H7 (cell line): ENCODE results near the gene DOK4. TPM values are rescaled to one million over a fixed set of nuclear protein-coding genes. Genes with fewer than 3 reads are reported as not detected.
"Not testable (repeated sequence)": the region's sequence is repeated elsewhere in the genome, so short reads cannot be mapped to it uniquely, and the experiment has no call there.

ENCODE experiments used
- DNase-seq: peaks from one replicate; pipeline ENCODE4 v3.0.0; 2012
- H3K27me3 ChIP-seq: 2 replicates; pipeline ENCODE4 v1.6.0; 2011; ENCODE audit warnings: mild to moderate bottlenecking, low read length; ENCODE audit not compliant: control insufficient read depth, insufficient read depth
- H3K36me3 ChIP-seq: replicated peaks from 2 replicates; pipeline ENCODE4 v1.5.1; 2011; ENCODE audit warnings: low read length; ENCODE audit not compliant: control insufficient read depth, insufficient read depth
- H3K4me3 ChIP-seq: 2 replicates; pipeline ENCODE4 v1.5.1; 2011; ENCODE audit warnings: low read depth, mild to moderate bottlenecking, control low read depth, low read length, moderate library complexity; ENCODE audit not compliant: insufficient read depth
- total RNA-seq: library from RNA; depleted of rRNA; stranded (reverse); fragments of >200 nt; shearing (Covaris generic); gene quantifications from 2 replicates; pipeline ENCODE4 v1.2.3, GENCODE V29; 2014; rRNA removed

Gene DOK4
- total RNA-seq, 1 experiment from 2014 or later: 15.3 TPM

- not testable (repeated sequence) for H3K4me3 ChIP-seq, DNase-seq, H3K27me3 ChIP-seq, H3K36me3 ChIP-seq
These were observed 46.3 kb downstream of the DOK4 start for GRCh38 chr16:57439947-57440346.

GRCh38 chr16:57435838-57436237 lies 50.5 kb downstream of the DOK4 start:
- no peaks in the 10 kb centered on the region for H3K27me3 ChIP-seq
- DNase-seq: no peak
- H3K36me3 ChIP-seq: peaks cover 28% of the 10 kb centered on the region
- no peak overlapping the region for H3K4me3 ChIP-seq

- DNase-seq: no peak
- H3K27me3 ChIP-seq: no peaks in the 10 kb centered on the region
- no peak overlapping the region for H3K4me3 ChIP-seq
- peaks cover 35% of the 10 kb centered on the region for H3K36me3 ChIP-seq
These were observed 52.3 kb downstream of the DOK4 start for GRCh38 chr16:57434003-57434402.

GRCh38 chr16:57432989-57433388 lies 53.3 kb downstream of the DOK4 start:
- no peak for DNase-seq
- peaks cover 34% of the 10 kb centered on the region for H3K36me3 ChIP-seq

GRCh38 chr16:57432505-57432904 lies 53.8 kb downstream of the DOK4 start:
- Histone ChIP-seq H3K36me3 (peaks cover 34% of the 10 kb centered on the region), H3K27me3 (no peaks in the 10 kb centered on the region), H3K4me3 (no peak overlapping the region)
- DNase-seq: no peak

More at GRCh38 chr16:57432989-57433388, 53.3 kb downstream of the DOK4 start:
- Histone ChIP-seq H3K4me3 (no peak overlapping the region), H3K27me3 (no peaks in the 10 kb centered on the region)

- DNase-seq: no peak
- Histone ChIP-seq H3K4me3 (no peak overlapping the region), H3K36me3 (peaks cover 33% of the 10 kb centered on the region), H3K27me3 (no peaks in the 10 kb centered on the region)
These were observed 55.3 kb downstream of the DOK4 start for GRCh38 chr16:57430955-57431354.

GRCh38 chr16:57427824-57428223 lies 58.5 kb downstream of the DOK4 start:
- H3K4me3 ChIP-seq: no peak overlapping the region
- H3K36me3 ChIP-seq: peaks cover 23% of the 10 kb centered on the region
- no peaks in the 10 kb centered on the region for H3K27me3 ChIP-seq
- DNase-seq: no peak

- Histone ChIP-seq H3K4me3 (no peak overlapping the region), H3K27me3 (no peaks in the 10 kb centered on the region)
These were observed 59.0 kb downstream of the DOK4 start for GRCh38 chr16:57427307-57427706.

GRCh38 chr16:57426356-57426755 lies 59.9 kb downstream of the DOK4 start:
- H3K27me3 ChIP-seq: no peaks in the 10 kb centered on the region
- H3K4me3 ChIP-seq: no peak overlapping the region
- peaks cover 15% of the 10 kb centered on the region for H3K36me3 ChIP-seq
- DNase-seq: no peak

More at GRCh38 chr16:57427307-57427706, 59.0 kb downstream of the DOK4 start:
- no peak for DNase-seq
- H3K36me3 ChIP-seq: peaks cover 20% of the 10 kb centered on the region

GRCh38 chr16:57424583-57424982 lies 61.7 kb downstream of the DOK4 start:
- Histone ChIP-seq H3K4me3 (no peak overlapping the region), H3K27me3 (no peaks in the 10 kb centered on the region), H3K36me3 (peaks cover 3% of the 10 kb centered on the region)
- no peak for DNase-seq

- no peak for DNase-seq
- Histone ChIP-seq H3K27me3 (no peaks in the 10 kb centered on the region), H3K4me3 (no peak overlapping the region), H3K36me3 (no peaks in the 10 kb centered on the region)
These were observed 63.1 kb downstream of the DOK4 start for GRCh38 chr16:57423152-57423551.

GRCh38 chr16:57422026-57422944 lies 64.0 kb downstream of the DOK4 start:
- no peak overlapping the region for H3K4me3 ChIP-seq
- peak; percentile 71 for DNase-seq

More at GRCh38 chr16:57422026-57422944, 64.0 kb downstream of the DOK4 start:
- H3K27me3 ChIP-seq: no peaks in the 10 kb centered on the region
- H3K36me3 ChIP-seq: no peaks in the 10 kb centered on the region

Other genes starting within 250 kb of the DOK4 start
- 27.7 and 28.3 TPM in 2 replicates for gene ARL2BP, start 241.2 kb downstream of the DOK4 start, total RNA-seq
- 1.6 and 3.0 TPM in 2 replicates for gene PLLP, start 201.8 kb downstream of the DOK4 start, total RNA-seq
- not detected in 2 replicates for gene CCL22, start 127.7 kb downstream of the DOK4 start, total RNA-seq
- 0.67 and 2.1 TPM in 2 replicates for gene CX3CL1, start 114.0 kb downstream of the DOK4 start, total RNA-seq
- gene CCL17, start 81.7 kb downstream of the DOK4 start, total RNA-seq: not detected in 2 replicates
- gene CIAPIN1, start 39.1 kb downstream of the DOK4 start, total RNA-seq: 114 and 134 TPM in 2 replicates
- gene COQ9, start 39.0 kb downstream of the DOK4 start, total RNA-seq: 43.3 and 59.6 TPM in 2 replicates
- gene POLR2C, start 23.8 kb downstream of the DOK4 start, total RNA-seq: 178 and 189 TPM in 2 replicates
- gene CCDC102A, start 50.1 kb upstream of the DOK4 start, total RNA-seq: 9.3 and 10.4 TPM in 2 replicates
- 6.2 and 6.4 TPM in 2 replicates for gene ADGRG5, start 56.1 kb upstream of the DOK4 start, total RNA-seq
- 0.38 and 0.44 TPM in 2 replicates for gene ADGRG1, start 142.1 kb upstream of the DOK4 start, total RNA-seq
- gene ADGRG3, start 181.8 kb upstream of the DOK4 start, total RNA-seq: 0.07 and 0.67 TPM in 2 replicates
- gene DRC7, start 208.3 kb upstream of the DOK4 start, total RNA-seq: 0.03 TPM in 1 of 2 replicates, not detected in the other
- gene KATNB1, start 249.3 kb upstream of the DOK4 start, total RNA-seq: 65.0 and 80.6 TPM in 2 replicates